H9 (cell line): ENCODE measurements around the gene SNX5. TPM values are rescaled to one million over a fixed set of nuclear protein-coding genes. Genes with fewer than 3 reads are reported as not detected.

Experiments
- DNase-seq: peaks from one replicate; pipeline ENCODE4 v3.0.0-alpha.2; 2017
- H2AFZ ChIP-seq: one replicate; pipeline ENCODE4 v1.6.1; 2013; ENCODE audit warnings: mild to moderate bottlenecking, low read length, control low read depth, moderate library complexity
- H2AK5ac ChIP-seq: 2 replicates; pipeline ENCODE4 v1.6.1; 2013; ENCODE audit warnings: low read length, control low read depth, mixed read lengths; ENCODE audit not compliant: insufficient read length
- H2BK120ac ChIP-seq: one replicate; pipeline ENCODE4 v1.6.1; 2013; ENCODE audit warnings: low read depth, mild to moderate bottlenecking, low read length, control low read depth, inconsistent platforms; ENCODE audit not compliant: poor library complexity, severe bottlenecking
- H2BK12ac ChIP-seq: 2 replicates; pipeline ENCODE4 v1.6.1; 2013; ENCODE audit warnings: low read length, control low read depth, mixed read lengths, low read depth; ENCODE audit not compliant: insufficient read length
- H2BK15ac ChIP-seq: 2 replicates; pipeline ENCODE4 v1.6.1; 2013; ENCODE audit warnings: low read depth, low read length, control low read depth
- H2BK20ac ChIP-seq: one replicate; pipeline ENCODE4 v1.6.1; 2013; ENCODE audit warnings: low read depth, mild to moderate bottlenecking, low read length, control low read depth, inconsistent platforms; ENCODE audit not compliant: poor library complexity, severe bottlenecking
- H2BK5ac ChIP-seq: 2 replicates; pipeline ENCODE4 v1.6.1; 2013; ENCODE audit warnings: low read length, control low read depth, mixed read lengths; ENCODE audit not compliant: insufficient read length
- H3K14ac ChIP-seq: 2 replicates; pipeline ENCODE4 v1.6.1; 2013; ENCODE audit warnings: low read length, control low read depth; ENCODE audit not compliant: insufficient read depth
- H3K18ac ChIP-seq: 2 replicates; pipeline ENCODE4 v1.6.1; 2013; ENCODE audit warnings: low read depth, mild to moderate bottlenecking, mixed read lengths, low read length, control low read depth; ENCODE audit not compliant: insufficient read length
- H3K23ac ChIP-seq: 2 replicates; pipeline ENCODE4 v1.6.1; 2013; ENCODE audit warnings: low read length, control low read depth, mixed read lengths, low read depth; ENCODE audit not compliant: insufficient read length
- H3K23me2 ChIP-seq: 2 replicates; pipeline ENCODE4 v1.6.1; 2013; ENCODE audit warnings: low read depth, mild to moderate bottlenecking, mixed read lengths, low read length, control low read depth; ENCODE audit not compliant: insufficient read length, poor library complexity, severe bottlenecking
- H3K27ac ChIP-seq: 2 replicates; pipeline ENCODE4 v1.5.1; 2013; ENCODE audit warnings: low read length, control low read depth, mixed read lengths, low read depth; ENCODE audit not compliant: insufficient read length
- H3K27me3 ChIP-seq: 2 replicates; pipeline ENCODE4 v1.6.1; 2013; ENCODE audit warnings: low read length, control low read depth, inconsistent platforms; ENCODE audit not compliant: insufficient read depth
- H3K4ac ChIP-seq: 2 replicates; pipeline ENCODE4 v1.6.1; 2013; ENCODE audit warnings: low read depth, mild to moderate bottlenecking, control low read depth, inconsistent platforms, low read length, moderate library complexity
- H3K4me1 ChIP-seq: 2 replicates; pipeline ENCODE4 v1.6.1; 2013; ENCODE audit warnings: low read length, control low read depth, inconsistent platforms; ENCODE audit not compliant: insufficient read depth
- H3K4me2 ChIP-seq: 2 replicates; pipeline ENCODE4 v1.6.1; 2013; ENCODE audit warnings: low read length, control low read depth, mixed read lengths; ENCODE audit not compliant: insufficient read length, insufficient read depth
- H3K56ac ChIP-seq: 2 replicates; pipeline ENCODE4 v1.6.1; 2013; ENCODE audit warnings: low read depth, mild to moderate bottlenecking, mixed read lengths, low read length, control low read depth; ENCODE audit not compliant: insufficient read length
- H3K79me1 ChIP-seq: 2 replicates; pipeline ENCODE4 v1.6.1; 2013; ENCODE audit warnings: low read depth, mild to moderate bottlenecking, moderate library complexity, low read length, control low read depth, inconsistent platforms; ENCODE audit not compliant: insufficient read depth, poor library complexity, severe bottlenecking
- H3K79me2 ChIP-seq: 2 replicates; pipeline ENCODE4 v1.6.1; 2013; ENCODE audit warnings: low read length, control low read depth, inconsistent platforms; ENCODE audit not compliant: insufficient read depth
- H3K9ac ChIP-seq: 2 replicates; pipeline ENCODE4 v1.6.1; 2013; ENCODE audit warnings: low read length, control low read depth, mixed read lengths; ENCODE audit not compliant: insufficient read length; ENCODE audit errors: extremely low read depth
- H3K9me3 ChIP-seq: one replicate; pipeline ENCODE4 v1.6.1; 2013; ENCODE audit warnings: low read depth, low read length, inconsistent platforms; ENCODE audit not compliant: control insufficient read depth
- H3T11ph ChIP-seq: one replicate; pipeline ENCODE4 v1.6.1; 2013; ENCODE audit warnings: mild to moderate bottlenecking, low read length, control low read depth, inconsistent platforms
- H4K20me1 ChIP-seq: one replicate; pipeline ENCODE4 v1.6.1; 2013; ENCODE audit not compliant: control insufficient read depth, insufficient read length, insufficient read depth
- H4K5ac ChIP-seq: 2 replicates; pipeline ENCODE4 v1.6.1; 2013; ENCODE audit warnings: low read depth, mild to moderate bottlenecking, mixed read lengths, low read length, control low read depth; ENCODE audit not compliant: insufficient read length
- H4K8ac ChIP-seq: replicated peaks from 2 replicates; pipeline ENCODE4 v1.6.1; 2013; ENCODE audit warnings: low read length, control low read depth, mixed read lengths, low read depth; ENCODE audit not compliant: insufficient read length
- H4K91ac ChIP-seq: 2 replicates; pipeline ENCODE4 v1.6.1; 2013; ENCODE audit warnings: low read depth, mild to moderate bottlenecking, moderate library complexity, mixed read lengths, low read length, control low read depth; ENCODE audit not compliant: insufficient read length
- H3K27ac Mint-ChIP-seq, 3 experiments: 2 replicates in 2 of 3; 3 replicates in 1 of 3; pipeline ENCODE4 v1.8.0; 2020 to 2021; ENCODE audit warnings: mixed read lengths in 3 of 3, mild to moderate bottlenecking in 1 of 3, moderate library complexity in 1 of 3
- H3K27me3 Mint-ChIP-seq: 2 replicates; pipeline ENCODE4 v1.8.0; 2021; ENCODE audit warnings: low read depth, mild to moderate bottlenecking, moderate library complexity, mixed read lengths
- H3K36me3 Mint-ChIP-seq, 3 experiments: 2 replicates in 2 of 3; 3 replicates in 1 of 3; pipeline ENCODE4 v1.8.0; 2020 to 2021; ENCODE audit warnings: low read depth in 3 of 3, mixed read lengths in 3 of 3; ENCODE audit not compliant: insufficient read depth in 1 of 3
- H3K4me1 Mint-ChIP-seq, 2 experiments: 2 replicates each; pipeline ENCODE4 v1.8.0; 2020; ENCODE audit warnings: mixed read lengths in 2 of 2
- H3K4me3 Mint-ChIP-seq, 2 experiments: 2 replicates in 1 of 2; 3 replicates in 1 of 2; pipeline ENCODE4 v1.8.0; 2020 to 2021; ENCODE audit warnings: mild to moderate bottlenecking in 2 of 2, mixed read lengths in 2 of 2, moderate library complexity in 1 of 2
- H3K9me3 Mint-ChIP-seq, 2 experiments: 2 replicates in 1 of 2; 3 replicates in 1 of 2; pipeline ENCODE4 v1.8.0; 2020; ENCODE audit warnings: mild to moderate bottlenecking in 2 of 2, mixed read lengths in 2 of 2, moderate library complexity in 1 of 2
- CTCF ChIP-seq: fragments of 200-600 bp; sonication (generic); conservative IDR thresholded peaks from 3 replicates; pipeline ENCODE4 v1.8.0; 2021; ENCODE audit warnings: antibody characterized with exemption, mild to moderate bottlenecking
- WGBS: extraction: QIAGEN DNeasy Blood & Tissue Kit; methylation state at CpG from one replicate; pipeline ENCODE4 v1.1.7; 2013; ENCODE audit warnings: missing lambda C conversion rate, low lambda C conversion rate, mixed read lengths; ENCODE audit not compliant: insufficient read length; ENCODE audit errors: extremely low coverage; 5-methylcytosine and 5-hydroxymethylcytosine counted together
- total RNA-seq: library from RNA; stranded (reverse); gene quantifications from 2 replicates; pipeline ENCODE4 v1.2.1, GENCODE V29; 2021

SNX5 gene
- total RNA-seq, 1 experiment from 2014 or later: 194 TPM

DNA sequence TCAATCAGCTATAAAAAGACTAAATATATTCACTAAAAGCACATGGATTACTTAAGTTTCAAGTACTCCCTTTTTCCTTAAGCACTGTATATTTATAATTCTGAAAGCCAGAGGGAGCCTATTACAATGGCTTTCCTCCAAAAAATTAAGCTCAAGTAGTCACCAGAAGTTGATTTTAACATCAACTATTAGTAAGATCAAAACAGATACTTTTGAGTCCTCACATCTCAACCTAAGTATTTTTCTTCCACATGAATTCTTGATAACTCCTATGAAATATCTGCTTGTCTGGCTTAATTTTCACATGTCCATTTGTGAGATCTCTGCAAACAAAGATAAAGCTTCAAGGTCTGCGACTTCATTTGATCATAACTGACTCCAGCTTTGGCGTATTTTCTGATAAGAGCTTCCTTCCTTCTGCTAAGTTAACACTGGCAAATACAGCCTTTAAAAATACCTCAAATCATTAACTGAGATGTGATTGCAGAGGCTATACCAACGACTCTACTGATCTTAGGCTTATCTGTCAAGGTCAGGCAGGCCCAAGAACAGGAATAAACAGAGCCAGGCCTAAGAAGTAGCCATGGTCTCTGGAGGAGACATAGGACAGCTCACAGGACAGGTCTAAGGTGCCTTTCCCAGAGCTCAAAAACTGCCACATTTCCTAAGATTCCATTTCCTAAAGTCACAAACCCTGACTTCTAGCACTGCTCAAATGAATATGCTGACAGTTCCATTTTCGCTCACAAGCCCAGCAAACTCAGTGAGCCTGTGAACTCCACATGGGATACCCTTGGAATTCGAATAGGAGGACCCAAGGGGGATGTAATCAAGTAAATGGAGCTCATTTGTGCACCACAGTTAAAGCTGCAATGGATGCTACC, 10.0 kb downstream of the SNX5 start:
- H2BK12ac ChIP-seq: no peak overlapping the region
- Mint-ChIP-seq H3K4me1 (peaks cover 53 to 54% of the 10 kb centered on the region in 2 experiments), H3K27ac (peak overlapping the region in 1 of 3 experiments; percentile 49; a peak in 1 of 7 replicates), H3K27me3 (no peaks in the 10 kb centered on the region), H3K4me3 (no peak overlapping the region), H3K9me3 (no peaks in the 10 kb centered on the region), H3K36me3 (peaks cover 40 to 65% (median 63%) of the 10 kb centered on the region in 3 experiments)
- no peaks in the 10 kb centered on the region for H3K9me3 ChIP-seq
- H4K91ac ChIP-seq: no peak overlapping the region
- TF ChIP-seq CTCF: no peak
- no peaks in the 10 kb centered on the region for H3K27me3 ChIP-seq
- no peak overlapping the region for H4K8ac ChIP-seq
- H3K18ac ChIP-seq: no peak overlapping the region
- H2BK120ac ChIP-seq: no peak overlapping the region
- H3K79me2 ChIP-seq: peaks cover 79% of the 10 kb centered on the region
- H3K23me2 ChIP-seq: no peaks in the 10 kb centered on the region
- no peak for DNase-seq
- no peak overlapping the region for H4K5ac ChIP-seq
- H3K9ac ChIP-seq: no peak overlapping the region
- no peak overlapping the region for H2AK5ac ChIP-seq
- H2AFZ ChIP-seq: no peak overlapping the region
- H3K79me1 ChIP-seq: peaks cover 8% of the 10 kb centered on the region
- H3K56ac ChIP-seq: no peak overlapping the region
- H3K4me1 ChIP-seq: no peaks in the 10 kb centered on the region; the same call in 1 of the 2 replicates
- H3K23ac ChIP-seq: no peak overlapping the region
- no peak overlapping the region for H2BK20ac ChIP-seq
- no CpG with 5 or more reads among the region's 5 CpGs for WGBS
- no peak overlapping the region for H3K4ac ChIP-seq
- no peaks in the 10 kb centered on the region for H4K20me1 ChIP-seq
- no peak overlapping the region for H2BK15ac ChIP-seq
- H3K14ac ChIP-seq: no peak overlapping the region
- no peak overlapping the region for H3T11ph ChIP-seq
- H2BK5ac ChIP-seq: no peak overlapping the region
- H3K4me2 ChIP-seq: no peak overlapping the region
- no peak overlapping the region for H3K27ac ChIP-seq
